Heart left ventricle (tissue), 16 donors: ENCODE results near the gene OR10J1. TPM values are rescaled to one million over a fixed set of nuclear protein-coding genes. Genes with fewer than 3 reads are reported as not detected.

ENCODE experiments used
- ATAC-seq, 4 donors: fragments of 200-7000 bp; cut with Tn5 transposase; one replicate each; pipeline ENCODE4 v1.9.1; 2020 to 2022; ENCODE audit warnings: moderate library complexity in 4 of 4, mild to moderate bottlenecking in 3 of 4, moderate number of reproducible peaks in 1 of 4
- DNase-seq, 5 donors: peaks; one replicate each; pipeline ENCODE4 v3.0.0-alpha.2; 2020
- H3K27ac ChIP-seq, 12 donors: fragments of 200-600 bp; sonication (generic) in 4 of 12; one replicate each; pipeline versions ENCODE4 v1.5.0 to v1.8.0; 2016 to 2022; ENCODE audit warnings: mild to moderate bottlenecking in 2 of 12
- H3K27me3 ChIP-seq, 9 donors: fragments of 200-600 bp; sonication (generic) in 2 of 9; one replicate each; pipeline versions ENCODE4 v1.5.1 to v1.8.0; 2016 to 2022; ENCODE audit warnings: mild to moderate bottlenecking in 3 of 9
- H3K36me3 ChIP-seq, 9 donors: fragments of 200-600 bp; sonication (generic) in 2 of 9; one replicate each; pipeline versions ENCODE4 v1.5.0 to v1.8.0; 2018 to 2022; ENCODE audit warnings: mild to moderate bottlenecking in 2 of 9
- H3K4me1 ChIP-seq, 12 donors: fragments of 200-600 bp; sonication (generic) in 4 of 12; one replicate each; pipeline versions ENCODE4 v1.5.0 to v1.8.0; 2016 to 2022; ENCODE audit warnings: mild to moderate bottlenecking in 3 of 12
- H3K4me3 ChIP-seq, 12 donors: fragments of 200-600 bp; sonication (generic) in 4 of 12; one replicate each; pipeline versions ENCODE4 v1.5.0 to v1.8.0; 2017 to 2022; ENCODE audit warnings: mild to moderate bottlenecking in 9 of 12, moderate library complexity in 4 of 12
- H3K9me3 ChIP-seq, 12 donors: fragments of 200-600 bp; sonication (generic) in 4 of 12; one replicate each; pipeline versions ENCODE4 v1.5.0 to v1.8.0; 2016 to 2022; ENCODE audit warnings: mild to moderate bottlenecking in 1 of 12
- POLR2A ChIP-seq, 2 donors: fragments of 450-650 bp; IDR thresholded peaks; one replicate each; pipeline ENCODE4 v1.6.1; 2017; ENCODE audit warnings: antibody characterized with exemption in 2 of 2, mild to moderate bottlenecking in 2 of 2, moderate library complexity in 2 of 2
- WGBS, 4 donors: extraction: QIAGEN DNeasy Blood & Tissue Kit in 2 of 4; methylation state at CpG; one replicate each; pipeline versions ENCODE4 v1.1.5 to v1.1.7; 2013 to 2018; 5-methylcytosine and 5-hydroxymethylcytosine counted together
- intact Hi-C, 10 donors: fragments of 100-400 bp; cut with DNase I; formaldehyde crosslinking; loops; one replicate each; pipeline versions ENCODE4 v1.11.1 to v1.14.2; 2022
- polyA plus RNA-seq, 2 donors: library from polyadenylated mRNA; stranded (reverse); fragments of 200-250 nt; gene quantifications; one replicate each; pipeline ENCODE4 v1.2.3, GENCODE V29; 2013
- total RNA-seq, 9 donors: library from RNA; depleted of rRNA in 2 of 9; stranded (reverse); fragments of >200 nt in 2 of 9; fragmentation: NEBNext Ultra II Directional in 3 of 9; extraction: Animal tissue kit (Norgen Biotek cat#: 25700) in 3 of 9; gene quantifications; one replicate each; pipeline versions ENCODE4 v1.1.0 to v1.2.4, GENCODE V29; 2016 to 2023
- TF ChIP-seq, protein P1 (sequence below), 12 donors: fragments of 200-600 bp; sonication (generic) in 4 of 12; IDR thresholded peaks; one replicate each; pipeline versions ENCODE4 v1.5.0 to v1.8.0; 2018 to 2022; ENCODE audit warnings: antibody characterized with exemption in 12 of 12, mild to moderate bottlenecking in 5 of 12
- donor health status: ischemic (EF 13 %, LVEDD 7.1; RV severe dilation, severe dysfunction).
- donor health status: healthy with polysubstance abuse.
- donor health status: DM: no; HTN: yes; CAD: no.
- donor health status: DM: no; HTN: no; CAD: no.
- donor health status: ischemic (EF 25% LVEDD 6.9; RV normal size, moderate dysfunction).
- donor health status: ischemic (EF 25% LVEDD 5.7; RV mildly dilated, moderate dysfunction).
- donor health status: healthy.
- donor health status: DM: yes; HTN: yes; CAD: no.
- donor health status: ischemic (EF 35%, LVEDD 5.7; RV mildly dilated, moderate dysfunction).
- donor health status: nonischemic (EF 11% LVEDD 7.7; RV severe dilation, severe dysfunction).
- donor health status: DM: yes; HTN: yes; CAD: no.
- donor health status: PGD.
- donor health status: ischemic (EF 29% LVEDD 5.4; RV normal size, mild dysfunction).
- donor health status: nonischemic (EF 23%, LVEDD 6.1; RV moderate dilation, normal function).

Gene OR10J1
- total and polyA plus RNA-seq, 11 donors, result not detected

DNA sequence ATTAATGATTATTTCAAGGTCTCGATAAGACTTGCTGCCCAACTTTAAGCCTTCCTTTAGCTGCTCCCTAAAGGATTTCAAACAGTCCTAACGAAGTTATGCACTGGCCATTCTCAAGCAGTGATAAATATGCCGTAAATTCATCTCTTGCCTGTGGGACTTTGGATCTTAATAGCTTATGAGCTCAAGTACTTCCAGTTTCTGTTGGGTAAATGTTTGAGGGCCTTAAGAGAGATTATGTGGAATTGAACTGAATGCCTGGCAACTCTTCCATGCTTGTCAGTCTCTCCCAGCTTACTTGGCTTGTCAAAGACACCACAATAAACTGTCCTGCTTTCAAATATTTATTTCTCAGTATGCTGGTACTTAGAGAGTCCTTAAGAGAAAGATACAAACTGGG, 11.0 kb upstream of the OR10J1 start:
- no peak for TF ChIP-seq POLR2A (IDR thresholded peaks at IDR 0.05)
- TF ChIP-seq, protein P1, sequence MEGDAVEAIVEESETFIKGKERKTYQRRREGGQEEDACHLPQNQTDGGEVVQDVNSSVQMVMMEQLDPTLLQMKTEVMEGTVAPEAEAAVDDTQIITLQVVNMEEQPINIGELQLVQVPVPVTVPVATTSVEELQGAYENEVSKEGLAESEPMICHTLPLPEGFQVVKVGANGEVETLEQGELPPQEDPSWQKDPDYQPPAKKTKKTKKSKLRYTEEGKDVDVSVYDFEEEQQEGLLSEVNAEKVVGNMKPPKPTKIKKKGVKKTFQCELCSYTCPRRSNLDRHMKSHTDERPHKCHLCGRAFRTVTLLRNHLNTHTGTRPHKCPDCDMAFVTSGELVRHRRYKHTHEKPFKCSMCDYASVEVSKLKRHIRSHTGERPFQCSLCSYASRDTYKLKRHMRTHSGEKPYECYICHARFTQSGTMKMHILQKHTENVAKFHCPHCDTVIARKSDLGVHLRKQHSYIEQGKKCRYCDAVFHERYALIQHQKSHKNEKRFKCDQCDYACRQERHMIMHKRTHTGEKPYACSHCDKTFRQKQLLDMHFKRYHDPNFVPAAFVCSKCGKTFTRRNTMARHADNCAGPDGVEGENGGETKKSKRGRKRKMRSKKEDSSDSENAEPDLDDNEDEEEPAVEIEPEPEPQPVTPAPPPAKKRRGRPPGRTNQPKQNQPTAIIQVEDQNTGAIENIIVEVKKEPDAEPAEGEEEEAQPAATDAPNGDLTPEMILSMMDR (IDR thresholded peaks at IDR 0.05), result no peak
- intact Hi-C loops, result no loop called here
- H3K4me3 ChIP-seq, result no peak overlapping the region
- H3K4me1 ChIP-seq, result peaks cover 0 to 4% (median 0%) of the 10 kb centered on the region in 12 donors
- H3K27me3 ChIP-seq, result no peaks in the 10 kb centered on the region
- H3K9me3 ChIP-seq, result no peaks in the 10 kb centered on the region
- ATAC-seq (no peak), DNase-seq (no peak)
- no peaks in the 10 kb centered on the region for H3K36me3 ChIP-seq
- H3K27ac ChIP-seq, result no peak overlapping the region
- 70 to 80% (median 75%) methylated on average over 3 of the region's 3 CpGs for WGBS, 4 donors

DNA sequence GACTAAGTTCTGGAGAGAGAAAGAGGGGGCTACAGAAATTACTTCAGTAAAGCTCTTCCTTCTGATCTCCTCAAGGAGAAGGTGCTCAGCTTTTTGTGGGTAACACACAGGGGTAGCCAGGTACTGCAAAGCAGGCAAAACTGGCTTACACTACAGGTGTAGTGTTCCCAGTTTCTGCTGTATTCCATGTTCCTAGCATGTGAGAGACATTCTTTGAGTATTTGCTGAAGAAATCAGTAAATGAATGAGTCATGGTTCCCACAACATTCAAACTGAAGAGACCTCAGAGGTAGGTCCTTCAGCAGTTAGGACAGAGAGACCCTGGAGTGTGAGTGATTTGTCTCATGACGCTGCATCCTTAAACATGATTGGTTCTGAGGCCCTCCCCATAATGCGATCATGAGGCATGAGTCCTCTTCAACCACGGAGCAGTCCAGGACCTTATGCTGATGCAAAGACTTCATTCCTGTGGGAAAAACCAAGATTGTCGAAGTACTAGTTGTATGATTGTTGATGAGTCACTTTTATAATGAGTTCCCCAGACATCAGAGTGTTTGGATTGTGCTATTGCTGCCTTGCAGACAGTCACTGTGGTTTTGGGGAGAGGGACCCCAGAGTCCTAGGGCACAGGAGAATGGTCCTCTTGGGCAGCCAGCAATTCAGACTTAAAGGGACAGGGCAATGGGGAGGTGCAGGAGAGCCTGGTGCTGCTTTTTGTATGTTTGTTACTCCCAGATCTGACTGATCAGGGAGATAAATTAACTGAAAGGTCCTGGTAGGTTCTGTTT, 10.3 kb upstream of the OR10J1 start:
- no peak overlapping the region for H3K27ac ChIP-seq
- no peak for TF ChIP-seq POLR2A (IDR thresholded peaks at IDR 0.05)
- TF ChIP-seq, protein P1 (IDR thresholded peaks at IDR 0.05), result no peak
- intact Hi-C loops, result no loop called here
- peaks cover 0 to 4% (median 0%) of the 10 kb centered on the region in 12 donors for H3K4me1 ChIP-seq
- no peak overlapping the region for H3K4me3 ChIP-seq
- WGBS, 4 donors, result 73 to 84% (median 79%) methylated on average over 4 of the region's 4 CpGs
- ATAC-seq, result no peak
- H3K36me3 ChIP-seq, result no peaks in the 10 kb centered on the region
- no peak for DNase-seq
- no peaks in the 10 kb centered on the region for H3K9me3 ChIP-seq
- no peaks in the 10 kb centered on the region for H3K27me3 ChIP-seq

DNA sequence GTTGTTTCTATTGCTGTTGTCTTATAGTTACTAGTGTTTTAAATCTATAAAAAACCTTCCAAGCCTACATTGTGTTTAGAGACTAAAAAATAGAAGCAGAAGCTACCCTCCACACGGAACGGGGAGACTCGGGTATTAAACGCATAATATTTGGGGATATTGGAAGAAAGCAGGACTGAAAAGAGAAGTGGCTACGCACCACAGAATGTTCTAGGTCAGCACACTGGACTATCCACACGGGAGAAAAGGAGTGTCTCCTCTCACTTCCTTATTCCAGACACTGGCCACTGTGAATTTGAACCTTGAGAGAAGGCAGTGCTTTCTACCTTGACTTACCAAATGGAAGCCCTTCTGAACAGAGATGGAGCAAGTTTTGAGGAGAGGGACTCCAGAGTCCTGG, 8.5 kb upstream of the OR10J1 start:
- Histone ChIP-seq H3K9me3 (no peaks in the 10 kb centered on the region), H3K27ac (peak overlapping the region in 1 of 12 donors; percentile 14), H3K27me3 (no peaks in the 10 kb centered on the region), H3K36me3 (no peaks in the 10 kb centered on the region), H3K4me1 (peaks cover 0 to 4% (median 0%) of the 10 kb centered on the region in 12 donors), H3K4me3 (no peak overlapping the region)
- peak in 2 of 4 donors; percentile 27 to 62 for ATAC-seq
- TF ChIP-seq, protein P1 (IDR thresholded peaks at IDR 0.05), result no peak
- no peak for TF ChIP-seq POLR2A (IDR thresholded peaks at IDR 0.05)
- DNase-seq, result peak in 1 of 5 donors; percentile 7
- intact Hi-C loops, result no loop called here
- WGBS, 4 donors, result 80 to 89% (median 87%) methylated on average over 6 of the region's 6 CpGs

DNA sequence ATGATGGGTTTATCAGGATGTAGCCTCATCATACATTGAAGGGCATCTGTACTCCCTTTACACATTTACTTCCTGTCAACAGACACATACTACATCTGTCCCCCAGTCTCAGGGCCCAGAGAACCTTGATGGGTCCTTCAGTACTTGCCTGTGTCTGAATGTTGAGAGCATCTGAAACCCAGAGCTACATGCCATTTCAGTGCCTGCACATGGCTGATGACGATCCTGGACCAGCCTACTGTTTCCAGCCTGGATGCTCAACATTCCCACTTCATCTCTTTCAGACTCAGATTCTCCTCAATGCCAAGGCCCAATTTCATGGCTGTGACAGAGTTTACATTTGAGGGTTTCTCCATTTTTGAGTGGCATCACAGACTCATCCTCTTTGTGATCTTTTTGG, 7.6 kb upstream of the OR10J1 start, which contains the start of gene OR10J4:
Gene OR10J4 (plus strand): TSS at position 301 of the 400 bp plus-strand sequence.
- Histone ChIP-seq H3K36me3 (no peaks in the 10 kb centered on the region), H3K27me3 (no peaks in the 10 kb centered on the region), H3K4me1 (peaks cover 0 to 4% (median 0%) of the 10 kb centered on the region in 12 donors), H3K27ac (no peak within 1 kb of the TSS), H3K4me3 (no peak within 1 kb of the TSS), H3K9me3 (no peaks in the 10 kb centered on the region)
- intact Hi-C loops, result no loop called here
- ATAC-seq (no peak), DNase-seq (no peak)
- no peak for TF ChIP-seq POLR2A (IDR thresholded peaks at IDR 0.05)
- TF ChIP-seq, protein P1 (IDR thresholded peaks at IDR 0.05), result no peak
- 84 to 100% (median 93%) methylated on average over 1 of the region's 1 CpG for WGBS, 4 donors
